Activated naive CD8-positive, alpha-beta T cell (primary cell): ENCODE data around the gene LBX1.

Experiments used
- H3K27ac Mint-ChIP-seq: one replicate; pipeline ENCODE4 v1.8.0; 2021; ENCODE audit warnings: mixed read lengths
- H3K27me3 Mint-ChIP-seq: one replicate; pipeline ENCODE4 v1.8.0; 2021; ENCODE audit warnings: mixed read lengths
- H3K36me3 Mint-ChIP-seq: one replicate; pipeline ENCODE4 v1.8.0; 2021; ENCODE audit warnings: mixed read lengths
- H3K4me1 Mint-ChIP-seq: one replicate; pipeline ENCODE4 v1.8.0; 2021; ENCODE audit warnings: low read depth, mixed read lengths
- H3K4me3 Mint-ChIP-seq: one replicate; pipeline ENCODE4 v1.8.0; 2021; ENCODE audit warnings: mild to moderate bottlenecking, mixed read lengths
- H3K9me3 Mint-ChIP-seq: one replicate; pipeline ENCODE4 v1.8.0; 2021; ENCODE audit warnings: low read depth, mixed read lengths

Gene LBX1

GRCh38 chr10:101257491-101257890 lies 28.2 kb upstream of the LBX1 start:
- Mint-ChIP-seq H3K4me1 (no peaks in the 10 kb centered on the region), H3K27me3 (peaks cover 13% of the 10 kb centered on the region), H3K9me3 (no peaks in the 10 kb centered on the region), H3K36me3 (no peaks in the 10 kb centered on the region), H3K4me3 (no peak overlapping the region), H3K27ac (no peak overlapping the region)

DNA sequence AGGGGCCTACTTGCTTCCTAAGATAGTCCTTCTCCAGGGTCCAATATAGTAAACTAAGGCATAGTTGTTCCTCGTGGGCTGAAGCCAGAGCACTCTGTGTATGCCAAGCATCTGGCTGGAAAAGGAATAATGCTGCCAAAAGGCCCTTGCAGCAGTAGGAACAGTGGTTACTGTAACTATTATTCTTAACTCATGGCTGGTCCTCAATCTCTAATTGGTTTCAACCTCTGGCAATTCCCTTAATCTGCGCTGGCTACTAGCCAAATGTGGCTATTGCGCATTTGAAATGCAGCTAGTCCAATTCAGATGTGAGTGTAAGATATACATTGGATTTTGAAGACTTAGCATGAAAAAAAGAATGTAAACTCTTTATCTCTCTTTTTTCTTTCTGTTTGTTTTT lies 27.8 kb upstream of the LBX1 start:
- Mint-ChIP-seq H3K27ac (no peak overlapping the region), H3K9me3 (no peaks in the 10 kb centered on the region), H3K27me3 (peaks cover 11% of the 10 kb centered on the region), H3K4me3 (no peak overlapping the region), H3K36me3 (no peaks in the 10 kb centered on the region), H3K4me1 (no peaks in the 10 kb centered on the region)

DNA sequence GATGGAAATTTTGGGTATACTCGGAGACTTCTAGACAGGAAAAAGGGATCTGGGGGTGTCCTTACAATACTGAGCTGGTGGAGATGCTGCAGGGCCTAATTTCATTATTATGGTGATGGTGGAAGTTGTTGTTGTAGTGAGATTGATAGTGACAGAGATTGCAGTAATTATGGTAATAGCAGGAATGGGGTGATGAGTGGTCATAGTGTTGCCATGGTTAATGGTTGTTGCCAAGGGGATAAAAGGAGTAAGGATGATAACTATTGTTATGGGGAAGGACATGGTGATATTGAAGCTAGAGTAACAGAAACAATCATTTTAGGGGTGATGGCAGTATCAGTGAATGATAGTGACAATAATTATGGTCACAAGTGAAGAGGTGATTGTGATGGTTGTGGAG lies 27.1 kb upstream of the LBX1 start:
- H3K27me3 Mint-ChIP-seq: peaks cover 11% of the 10 kb centered on the region
- H3K9me3 Mint-ChIP-seq: no peaks in the 10 kb centered on the region
- no peaks in the 10 kb centered on the region for H3K4me1 Mint-ChIP-seq
- H3K36me3 Mint-ChIP-seq: no peaks in the 10 kb centered on the region
- H3K27ac Mint-ChIP-seq: no peak overlapping the region
- no peak overlapping the region for H3K4me3 Mint-ChIP-seq

- Mint-ChIP-seq H3K27ac (no peak overlapping the region), H3K4me3 (no peak overlapping the region), H3K36me3 (no peaks in the 10 kb centered on the region), H3K9me3 (no peaks in the 10 kb centered on the region), H3K4me1 (no peaks in the 10 kb centered on the region), H3K27me3 (peaks cover 36% of the 10 kb centered on the region)
These were observed 20.9 kb upstream of the LBX1 start for GRCh38 chr10:101250136-101250535.

- Mint-ChIP-seq H3K27me3 (peaks cover 36% of the 10 kb centered on the region), H3K4me1 (no peaks in the 10 kb centered on the region), H3K27ac (no peak overlapping the region), H3K4me3 (no peak overlapping the region), H3K36me3 (no peaks in the 10 kb centered on the region), H3K9me3 (no peaks in the 10 kb centered on the region)
These were observed 19.9 kb upstream of the LBX1 start for GRCh38 chr10:101249171-101249581.

DNA sequence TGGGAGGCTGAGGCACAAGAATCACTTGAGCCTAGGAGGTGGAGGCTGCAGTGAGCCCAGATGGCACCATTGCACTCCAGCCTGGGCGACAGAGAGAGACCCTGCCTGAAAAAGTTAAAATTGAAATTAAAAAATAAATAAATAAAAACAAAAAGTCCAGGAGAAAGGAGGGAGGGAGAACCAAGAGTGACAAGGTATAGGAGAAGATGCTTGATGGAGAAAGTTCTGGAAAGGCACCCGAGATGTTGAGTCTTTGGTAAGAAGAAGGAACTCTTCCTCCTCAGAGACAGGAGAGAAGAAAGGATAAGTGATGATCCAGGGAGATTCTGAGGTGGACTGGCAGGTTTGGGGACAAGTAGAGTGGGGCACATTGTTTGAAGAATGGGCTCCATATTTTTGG lies 17.4 kb upstream of the LBX1 start:
- Mint-ChIP-seq H3K36me3 (no peaks in the 10 kb centered on the region), H3K27me3 (peaks cover 39% of the 10 kb centered on the region), H3K4me1 (no peaks in the 10 kb centered on the region), H3K27ac (no peak overlapping the region), H3K4me3 (no peak overlapping the region), H3K9me3 (no peaks in the 10 kb centered on the region)

GRCh38 chr10:101244321-101245050 lies 15.2 kb upstream of the LBX1 start:
- no peaks in the 10 kb centered on the region for H3K4me1 Mint-ChIP-seq
- no peaks in the 10 kb centered on the region for H3K36me3 Mint-ChIP-seq
- peaks cover 41% of the 10 kb centered on the region for H3K27me3 Mint-ChIP-seq
- no peak overlapping the region for H3K27ac Mint-ChIP-seq
- no peaks in the 10 kb centered on the region for H3K9me3 Mint-ChIP-seq
- no peak overlapping the region for H3K4me3 Mint-ChIP-seq

- Mint-ChIP-seq H3K4me3 (no peak overlapping the region), H3K27ac (no peak overlapping the region), H3K27me3 (peaks cover 49% of the 10 kb centered on the region), H3K9me3 (no peaks in the 10 kb centered on the region), H3K4me1 (peaks cover 11% of the 10 kb centered on the region), H3K36me3 (no peaks in the 10 kb centered on the region)
These were observed 12.8 kb upstream of the LBX1 start for GRCh38 chr10:101241840-101242707.

GRCh38 chr10:101238732-101239105 lies 9.5 kb upstream of the LBX1 start:
- H3K27me3 Mint-ChIP-seq: peaks cover 43% of the 10 kb centered on the region
- H3K4me3 Mint-ChIP-seq: no peak overlapping the region
- H3K36me3 Mint-ChIP-seq: no peaks in the 10 kb centered on the region
- H3K27ac Mint-ChIP-seq: no peak overlapping the region
- H3K4me1 Mint-ChIP-seq: peaks cover 16% of the 10 kb centered on the region
- no peaks in the 10 kb centered on the region for H3K9me3 Mint-ChIP-seq

DNA sequence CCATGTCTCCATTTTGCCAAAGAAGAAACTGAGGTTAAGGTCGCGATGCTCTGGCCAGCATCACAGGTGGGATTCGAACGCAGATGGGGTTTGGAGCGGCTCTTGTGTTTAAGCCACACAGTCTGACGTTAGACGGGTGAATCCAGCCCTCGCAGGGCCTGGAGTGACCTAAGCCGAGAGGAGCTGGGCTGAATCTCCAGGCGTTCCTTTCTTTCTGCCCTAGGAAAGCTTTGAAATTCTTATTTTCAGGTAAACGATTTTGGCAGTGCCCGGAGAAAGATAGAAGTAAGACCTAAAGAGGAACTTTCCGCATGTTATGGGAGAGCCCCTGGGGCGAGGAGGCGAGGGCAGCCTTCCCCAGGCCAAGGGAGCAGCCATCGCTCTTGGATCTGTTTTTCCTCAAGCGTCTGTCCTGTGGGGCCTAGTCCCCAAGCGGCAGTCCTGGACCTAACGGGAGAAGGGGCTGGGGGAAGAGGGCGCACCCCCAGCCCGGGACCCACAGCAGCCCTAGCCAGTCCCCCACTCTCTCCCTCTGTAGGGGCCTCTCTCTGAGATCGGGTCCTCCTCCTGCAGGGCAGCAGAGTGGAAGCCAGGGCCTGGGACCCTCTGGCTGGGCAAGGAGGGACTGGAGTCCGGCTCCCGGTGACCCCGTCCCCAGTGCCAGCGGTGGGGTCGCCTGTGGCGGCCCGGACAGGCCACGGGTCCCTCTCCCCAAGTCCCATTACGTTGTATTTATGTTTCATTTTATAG lies 8.9 kb upstream of the LBX1 start:
- Mint-ChIP-seq H3K27ac (no peak overlapping the region), H3K27me3 (peaks cover 48% of the 10 kb centered on the region), H3K4me3 (no peak overlapping the region), H3K36me3 (no peaks in the 10 kb centered on the region), H3K4me1 (peaks cover 16% of the 10 kb centered on the region), H3K9me3 (no peaks in the 10 kb centered on the region)

DNA sequence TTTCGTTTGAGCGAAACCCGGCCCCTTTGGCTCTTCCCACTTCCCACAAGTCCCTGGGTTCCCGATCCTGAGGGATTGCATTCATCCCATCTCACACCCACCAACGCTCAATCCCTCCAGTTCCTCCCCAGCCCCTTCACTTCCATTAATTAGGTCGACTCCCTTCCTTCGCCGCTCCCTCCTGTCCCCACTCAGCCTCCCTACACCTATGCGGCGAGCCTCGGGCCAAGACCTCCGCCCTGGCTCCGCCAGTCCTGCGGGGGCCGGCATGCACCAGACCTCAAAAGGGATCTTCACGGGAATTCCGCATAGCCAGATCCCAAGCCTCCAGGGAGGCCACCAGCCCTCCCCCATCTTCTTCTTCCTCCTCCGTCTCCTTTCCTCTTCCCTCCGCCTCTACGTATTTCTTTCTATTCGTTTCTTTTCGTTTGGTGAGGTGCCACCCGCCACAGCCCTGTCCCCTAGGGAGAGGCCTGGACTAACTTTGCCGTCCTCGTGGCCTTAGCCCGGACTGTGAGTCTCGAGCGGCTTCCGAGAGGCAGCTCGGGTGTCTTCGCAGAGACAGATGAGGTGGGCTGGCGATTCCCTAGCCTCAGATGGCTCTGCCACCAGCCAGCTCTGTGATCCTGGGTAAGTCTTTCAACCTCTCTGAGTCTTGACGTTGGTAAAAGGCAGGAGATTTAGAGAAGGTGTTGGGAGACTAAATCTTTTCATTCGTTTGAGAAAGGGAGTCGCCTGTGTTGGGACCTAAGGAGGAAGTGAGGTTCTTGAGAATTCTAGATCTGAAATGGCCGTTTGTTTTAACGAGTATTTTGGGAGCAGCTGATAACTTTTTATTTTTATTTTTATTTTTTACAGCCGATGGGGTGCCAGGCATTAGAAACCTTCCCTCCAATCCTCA lies 8.1 kb upstream of the LBX1 start:
- Mint-ChIP-seq H3K4me3 (peak overlapping the region; percentile 83), H3K36me3 (no peaks in the 10 kb centered on the region), H3K27ac (peak overlapping the region; percentile 36), H3K4me1 (peaks cover 16% of the 10 kb centered on the region), H3K27me3 (peaks cover 52% of the 10 kb centered on the region), H3K9me3 (no peaks in the 10 kb centered on the region)

DNA sequence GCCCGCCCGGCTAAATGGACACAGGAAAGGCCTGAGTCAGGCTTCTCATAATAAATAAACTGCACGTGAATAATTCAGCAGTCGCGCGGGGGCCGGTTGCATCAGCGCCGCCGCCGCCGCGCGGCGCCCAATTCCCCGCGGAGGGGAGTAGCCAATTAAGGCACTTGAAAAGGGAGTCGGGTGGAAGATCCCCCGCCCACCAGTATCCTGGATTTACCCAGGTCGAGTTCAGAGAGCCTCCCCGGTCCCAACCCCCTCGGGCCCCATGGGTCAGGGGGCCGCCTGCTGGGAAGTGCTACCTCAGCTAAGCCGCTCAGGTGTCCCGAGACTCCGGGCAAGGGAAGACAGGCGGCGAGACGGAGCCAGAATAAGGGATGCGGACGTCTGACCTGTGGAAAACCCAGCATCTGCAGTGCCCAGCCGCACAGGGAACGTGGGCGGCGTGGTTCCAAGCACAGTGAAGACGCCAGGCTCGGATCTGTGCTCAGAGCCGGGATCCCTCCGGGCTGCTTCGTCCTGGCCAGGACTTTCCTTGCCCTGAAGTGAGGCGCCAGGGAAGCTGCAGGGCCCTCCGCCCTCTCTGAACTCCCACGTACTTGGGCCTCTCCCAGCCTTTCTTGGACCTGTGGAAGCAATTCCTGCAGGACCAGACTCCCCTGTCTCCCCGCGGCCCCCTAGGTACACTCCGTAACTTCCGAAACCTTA lies 7.3 kb upstream of the LBX1 start:
- Mint-ChIP-seq H3K27me3 (peaks cover 60% of the 10 kb centered on the region), H3K27ac (no peak overlapping the region), H3K36me3 (no peaks in the 10 kb centered on the region), H3K4me1 (peaks cover 16% of the 10 kb centered on the region), H3K4me3 (peak overlapping the region; percentile 83), H3K9me3 (no peaks in the 10 kb centered on the region)

GRCh38 chr10:101235766-101236165 lies 6.5 kb upstream of the LBX1 start:
- H3K27ac Mint-ChIP-seq: no peak overlapping the region

GRCh38 chr10:101234333-101234732 lies 5.1 kb upstream of the LBX1 start:
- Mint-ChIP-seq H3K36me3 (no peaks in the 10 kb centered on the region), H3K27ac (no peak overlapping the region), H3K9me3 (no peaks in the 10 kb centered on the region), H3K4me1 (peaks cover 22% of the 10 kb centered on the region), H3K4me3 (no peak overlapping the region), H3K27me3 (peaks cover 63% of the 10 kb centered on the region)

More at GRCh38 chr10:101235766-101236165, 6.5 kb upstream of the LBX1 start:
- H3K27me3 Mint-ChIP-seq: peaks cover 65% of the 10 kb centered on the region
- H3K4me3 Mint-ChIP-seq: no peak overlapping the region
- H3K4me1 Mint-ChIP-seq: peaks cover 19% of the 10 kb centered on the region
- H3K9me3 Mint-ChIP-seq: no peaks in the 10 kb centered on the region
- H3K36me3 Mint-ChIP-seq: no peaks in the 10 kb centered on the region
